GM12872 (cell line): Measurements from ENCODE around the gene RARA.

ENCODE experiments used
- CTCF ChIP-seq: IDR thresholded peaks from 3 replicates; pipeline ENCODE4 v1.5.1; 2011; ENCODE audit warnings: low read depth, mild to moderate bottlenecking, low read length, moderate library complexity; ENCODE audit not compliant: insufficient read depth

RARA gene

GRCh38 chr17:40315678-40316570 is 6.9 kb downstream of the RARA start:
- no peak for TF ChIP-seq CTCF

- no peak for TF ChIP-seq CTCF
Observed at GRCh38 chr17:40316571-40317344, 7.8 kb downstream of the RARA start.

- TF ChIP-seq CTCF = peak; percentile 81
Observed at GRCh38 chr17:40317345-40317873, 8.4 kb downstream of the RARA start.

- no peak for TF ChIP-seq CTCF
Observed at GRCh38 chr17:40317880-40318829, 9.2 kb downstream of the RARA start.

GRCh38 chr17:40318830-40319391 is 9.9 kb downstream of the RARA start:
- peak; percentile 31; the same call in 2 of the 3 replicates for TF ChIP-seq CTCF

- no peak for TF ChIP-seq CTCF
Observed at GRCh38 chr17:40319651-40320540, 10.9 kb downstream of the RARA start.
